ENCODE measurements around the gene ZBTB7C. TPM values are rescaled to one million over a fixed set of nuclear protein-coding genes. Genes with fewer than 3 reads are reported as not detected.

ZBTB7C gene
- total and polyA plus RNA-seq, 8 donors, result 1.7 to 8.7 (median 2.7) TPM

DNA sequence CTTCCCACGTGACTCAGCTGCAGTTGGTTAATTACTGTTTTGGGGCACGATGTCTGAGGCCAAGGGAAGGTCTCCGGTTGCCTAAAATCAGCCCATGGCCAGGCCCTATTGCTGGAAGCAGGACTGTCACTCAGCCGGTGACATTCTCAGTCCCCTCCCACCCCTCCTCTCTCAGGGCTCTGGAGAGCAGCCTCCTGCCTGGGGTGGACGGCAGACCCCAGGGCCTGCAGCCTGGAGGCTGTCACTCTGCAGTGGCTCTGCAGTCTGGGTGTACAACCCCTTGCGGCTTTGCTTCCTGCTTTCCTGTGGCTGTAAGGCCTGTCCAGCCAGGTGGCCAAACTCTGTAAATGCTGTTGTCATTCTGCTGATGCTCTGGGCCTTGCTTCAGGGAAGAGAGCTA lies 32.8 kb downstream of the ZBTB7C start:
- intact Hi-C loops (cut with DNase I), result no loop called here
- Histone ChIP-seq H3K36me3 (no peaks in the 10 kb centered on the region), H3K4me3 (no peak overlapping the region), H3K27me3 (peaks cover 0 to 4% of the 10 kb centered on the region in 2 donors), H3K4me1 (no peaks in the 10 kb centered on the region), H3K9me3 (no peaks in the 10 kb centered on the region), H3K27ac (no peak overlapping the region)
- ATAC-seq, result no peak
- TF ChIP-seq, protein P1, sequence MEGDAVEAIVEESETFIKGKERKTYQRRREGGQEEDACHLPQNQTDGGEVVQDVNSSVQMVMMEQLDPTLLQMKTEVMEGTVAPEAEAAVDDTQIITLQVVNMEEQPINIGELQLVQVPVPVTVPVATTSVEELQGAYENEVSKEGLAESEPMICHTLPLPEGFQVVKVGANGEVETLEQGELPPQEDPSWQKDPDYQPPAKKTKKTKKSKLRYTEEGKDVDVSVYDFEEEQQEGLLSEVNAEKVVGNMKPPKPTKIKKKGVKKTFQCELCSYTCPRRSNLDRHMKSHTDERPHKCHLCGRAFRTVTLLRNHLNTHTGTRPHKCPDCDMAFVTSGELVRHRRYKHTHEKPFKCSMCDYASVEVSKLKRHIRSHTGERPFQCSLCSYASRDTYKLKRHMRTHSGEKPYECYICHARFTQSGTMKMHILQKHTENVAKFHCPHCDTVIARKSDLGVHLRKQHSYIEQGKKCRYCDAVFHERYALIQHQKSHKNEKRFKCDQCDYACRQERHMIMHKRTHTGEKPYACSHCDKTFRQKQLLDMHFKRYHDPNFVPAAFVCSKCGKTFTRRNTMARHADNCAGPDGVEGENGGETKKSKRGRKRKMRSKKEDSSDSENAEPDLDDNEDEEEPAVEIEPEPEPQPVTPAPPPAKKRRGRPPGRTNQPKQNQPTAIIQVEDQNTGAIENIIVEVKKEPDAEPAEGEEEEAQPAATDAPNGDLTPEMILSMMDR (IDR thresholded peaks at IDR 0.05), result no peak
- no peak for DNase-seq

DNA sequence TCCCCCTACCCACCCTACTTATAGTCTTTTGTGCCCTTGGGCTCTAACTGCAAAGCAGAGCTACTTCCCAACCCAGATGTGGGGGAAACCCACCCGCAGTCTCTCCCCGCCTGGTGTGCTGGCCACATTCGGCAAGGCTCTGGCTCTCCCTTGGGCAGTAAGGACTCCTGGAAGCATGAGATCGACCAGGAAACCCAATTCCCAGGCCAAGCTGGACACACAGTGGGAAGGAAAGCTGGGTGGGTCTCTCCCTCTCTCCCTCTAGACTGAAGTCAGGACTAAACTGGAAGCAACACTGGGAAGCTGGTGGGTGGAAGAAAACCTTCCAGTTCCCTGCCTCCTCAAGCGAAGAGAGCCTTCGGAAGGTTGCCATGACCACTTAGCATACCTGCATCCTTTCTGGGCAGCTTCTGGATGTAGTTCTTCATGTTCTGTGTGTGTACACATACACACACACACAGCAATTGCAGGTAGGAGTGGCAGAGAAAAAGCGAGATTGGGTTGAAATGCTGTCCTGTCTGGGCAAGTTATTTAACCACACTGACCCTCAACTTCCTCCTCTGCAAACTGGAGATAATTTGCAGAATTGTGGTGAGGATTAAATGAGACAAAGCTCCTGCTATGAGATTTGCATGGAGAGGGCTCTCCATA lies 33.9 kb downstream of the ZBTB7C start:
- intact Hi-C loops (cut with DNase I), result no loop called here
- peak; percentile 64 for ATAC-seq
- no peak overlapping the region for H3K27ac ChIP-seq

DNA sequence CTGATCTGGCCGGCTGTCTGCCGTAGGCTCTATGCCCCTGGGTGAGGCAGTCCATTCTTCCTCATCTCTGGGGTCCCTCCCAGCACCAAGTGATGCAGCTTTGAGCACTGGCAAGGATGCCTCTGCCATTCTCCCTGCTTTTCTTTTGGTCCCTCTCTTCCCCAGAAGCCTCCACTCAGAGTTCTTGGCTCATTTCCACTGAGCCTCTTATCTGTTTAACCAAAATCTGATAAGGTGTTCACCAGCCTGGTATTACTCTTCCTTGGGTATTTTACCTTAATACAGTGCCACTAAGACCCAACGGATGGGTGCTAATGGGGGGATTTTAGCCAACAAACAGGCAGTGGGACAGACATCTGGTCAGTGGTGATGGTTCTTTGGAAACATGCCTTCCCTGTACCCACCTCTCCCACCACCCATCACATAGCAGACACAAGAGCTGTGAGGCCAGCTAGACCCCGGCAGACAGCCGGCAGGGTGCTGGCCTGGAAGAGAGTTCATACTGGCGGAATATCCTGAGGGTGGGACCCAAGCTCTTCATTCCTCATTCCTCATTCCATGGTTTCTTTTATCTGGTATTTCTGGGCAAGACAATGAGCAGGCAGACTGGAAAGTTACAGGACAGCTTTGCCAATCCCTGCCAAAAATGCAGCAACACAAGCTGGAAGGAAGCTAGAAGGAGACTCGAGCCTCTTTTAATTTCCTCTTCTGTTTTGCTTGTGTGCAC lies 34.6 kb downstream of the ZBTB7C start:
- no peak overlapping the region for H3K27ac ChIP-seq
- no peak for ATAC-seq
- intact Hi-C loops (cut with DNase I), result no loop called here

More for the DNA sequence above, 33.9 kb downstream of the ZBTB7C start:
- H3K27me3 ChIP-seq, result peaks cover 0 to 4% of the 10 kb centered on the region in 2 donors
- no peak for DNase-seq
- no peaks in the 10 kb centered on the region for H3K9me3 ChIP-seq
- no peaks in the 10 kb centered on the region for H3K36me3 ChIP-seq
- TF ChIP-seq, protein P1 (IDR thresholded peaks at IDR 0.05), result no peak
- no peak overlapping the region for H3K4me3 ChIP-seq
- no peaks in the 10 kb centered on the region for H3K4me1 ChIP-seq

DNA sequence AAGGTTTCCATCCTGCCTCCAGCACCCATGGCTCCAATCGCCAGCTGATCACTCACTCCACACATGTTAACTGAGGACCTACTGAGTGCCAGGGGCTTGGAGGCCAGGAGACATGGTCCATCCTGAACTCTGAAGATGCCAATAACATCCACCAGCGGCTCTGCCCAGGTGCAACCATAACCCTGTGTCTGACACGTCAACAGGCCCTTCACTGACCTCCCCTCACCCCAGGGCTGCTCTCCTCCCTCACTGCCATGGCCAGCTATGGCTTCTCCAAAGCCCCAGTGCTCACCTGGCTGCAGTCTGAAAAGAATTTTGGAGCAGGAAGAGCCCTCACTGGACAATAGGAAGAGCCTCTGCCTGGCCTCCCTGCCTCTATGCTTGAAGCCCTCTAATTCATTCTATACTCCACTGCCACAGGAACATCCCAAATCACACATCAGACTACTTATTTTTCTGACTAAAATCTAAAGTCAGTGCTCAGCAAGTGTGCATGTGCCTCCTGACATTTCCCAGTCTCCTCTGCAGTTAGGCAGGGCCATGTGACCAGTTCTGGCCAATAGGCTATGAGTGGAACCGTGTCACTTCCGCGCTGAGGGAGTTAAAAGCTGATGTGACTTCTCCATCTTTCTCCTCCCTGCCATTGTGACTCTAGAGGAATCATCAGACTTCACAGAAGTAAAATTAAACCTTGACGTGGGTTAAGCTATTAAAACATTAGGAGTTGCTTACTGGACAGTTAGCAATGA lies 37.2 kb downstream of the ZBTB7C start:
- Histone ChIP-seq H3K36me3 (no peaks in the 10 kb centered on the region), H3K9me3 (no peaks in the 10 kb centered on the region), H3K4me3 (no peak overlapping the region), H3K27ac (no peak overlapping the region), H3K27me3 (peaks cover 0 to 4% of the 10 kb centered on the region in 2 donors), H3K4me1 (no peaks in the 10 kb centered on the region)
- ATAC-seq, result no peak
- intact Hi-C loops (cut with DNase I), result no loop called here
- no peak for DNase-seq
- TF ChIP-seq, protein P1 (IDR thresholded peaks at IDR 0.05), result no peak

More for the DNA sequence above, 34.6 kb downstream of the ZBTB7C start:
- Histone ChIP-seq H3K4me1 (no peaks in the 10 kb centered on the region), H3K4me3 (no peak overlapping the region), H3K9me3 (no peaks in the 10 kb centered on the region), H3K36me3 (no peaks in the 10 kb centered on the region), H3K27me3 (peaks cover 0 to 4% of the 10 kb centered on the region in 2 donors)
- TF ChIP-seq, protein P1 (IDR thresholded peaks at IDR 0.05), result no peak
- DNase-seq, result no peak

DNA sequence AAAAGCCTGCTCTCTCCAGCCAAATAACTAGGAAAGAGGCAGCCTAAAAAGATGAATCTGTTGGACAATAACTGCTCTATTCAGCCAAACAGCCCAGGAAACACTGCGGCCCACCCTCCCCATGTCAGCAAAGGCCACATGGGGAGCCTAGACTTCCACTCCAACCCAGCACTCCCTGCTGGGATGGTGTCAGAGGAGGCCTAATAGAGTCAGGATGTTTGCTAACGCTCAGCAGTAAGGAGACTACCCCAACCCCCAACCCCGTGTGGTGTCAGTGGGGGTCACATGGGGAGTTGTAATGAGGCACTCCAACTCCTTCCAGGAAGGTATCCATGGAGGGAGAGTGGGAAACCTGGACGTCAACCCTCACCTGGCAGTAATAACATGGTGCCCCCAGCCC lies 41.6 kb downstream of the ZBTB7C start:
- Histone ChIP-seq H3K9me3 (peaks cover 0 to 4% of the 10 kb centered on the region in 2 donors), H3K27me3 (no peaks in the 10 kb centered on the region), H3K27ac (no peak overlapping the region), H3K4me3 (no peak overlapping the region), H3K4me1 (no peaks in the 10 kb centered on the region), H3K36me3 (no peaks in the 10 kb centered on the region)
- ATAC-seq (no peak), DNase-seq (no peak)
- TF ChIP-seq, protein P1 (IDR thresholded peaks at IDR 0.05), result no peak
- intact Hi-C loops (cut with DNase I), result no loop called here

Measured in left lung (tissue), 10 donors.